NCI-H1092 (cell line): ENCODE results near the gene OR6N2.

Source experiments
- DNase-seq: peaks from one replicate; lab custom pipeline; 2025; lab: John Stamatoyannopoulos, UW

OR6N2 gene

DNA sequence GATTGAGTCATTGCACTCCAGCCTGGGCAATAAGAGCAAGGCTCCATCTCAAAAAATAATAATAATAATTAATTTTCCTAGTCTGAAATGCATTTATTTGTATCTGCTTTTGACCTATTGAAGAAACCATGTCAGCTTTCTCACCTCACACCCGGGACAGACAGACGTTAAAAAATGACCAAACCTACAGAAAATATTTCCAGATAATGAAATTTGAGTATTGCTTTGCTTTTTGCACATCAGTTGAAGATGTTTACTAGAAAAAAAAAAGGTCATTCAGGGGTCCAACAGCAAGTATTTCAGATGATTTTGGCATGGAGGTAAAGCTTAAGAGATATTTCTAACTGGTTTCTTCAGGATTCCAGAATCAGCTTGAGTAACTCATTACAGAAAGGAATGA lies 26.6 kb downstream of the OR6N2 start, which contains the start of gene OR6K6:
OR6K6 (plus strand) TSS at position 301 of the 400 bp plus-strand sequence. CDS start 168 bp downstream, outside the sequence.
- DNase-seq = no peak

DNA sequence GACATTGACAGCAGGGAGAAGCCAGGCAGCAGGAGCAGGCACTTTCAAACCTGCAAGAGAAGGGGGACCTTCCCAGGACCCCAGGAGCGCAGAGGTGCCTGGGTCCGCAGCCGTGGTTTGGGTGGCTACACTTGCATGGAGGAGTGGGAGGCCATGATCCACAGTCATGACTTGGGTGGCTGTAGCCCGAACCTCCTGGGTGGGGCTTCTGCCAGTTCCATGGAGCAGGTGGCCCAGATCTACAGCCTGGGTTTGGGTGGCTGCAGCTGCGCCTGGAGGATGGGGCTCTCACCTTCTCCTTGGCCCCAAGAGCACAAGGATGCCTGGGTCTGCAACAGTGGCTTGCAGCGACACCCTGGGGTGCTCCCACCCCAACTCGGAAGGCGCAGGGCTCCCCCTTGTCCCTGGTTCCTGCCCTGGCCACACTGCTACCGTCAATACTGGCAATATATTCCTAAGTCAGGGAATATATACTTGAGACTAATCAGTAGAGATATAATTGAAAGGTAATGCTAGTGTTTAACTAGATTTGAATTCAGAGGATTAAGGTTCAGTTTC lies 28.8 kb downstream of the OR6N2 start:
- no peak for DNase-seq

DNA sequence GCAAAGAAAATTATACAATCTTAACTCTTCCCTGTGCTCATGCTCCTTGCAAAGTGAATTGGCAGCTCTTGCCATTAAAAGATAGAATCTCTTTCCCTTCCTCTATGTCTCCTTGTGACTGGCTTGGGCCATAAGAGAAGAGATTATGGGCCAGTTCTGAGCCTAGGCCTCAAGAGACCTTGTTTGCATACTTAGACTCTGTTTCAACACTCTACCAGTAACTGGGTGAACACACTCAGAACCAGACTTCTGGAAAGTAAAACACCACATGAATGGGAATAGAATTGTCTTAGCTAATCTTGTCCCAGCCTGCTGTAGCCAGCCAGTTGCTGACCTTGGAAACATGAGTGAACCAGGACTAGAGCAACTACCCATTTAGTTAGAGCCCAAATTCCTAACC lies 45.2 kb downstream of the OR6N2 start:
- DNase-seq = no peak

DNA sequence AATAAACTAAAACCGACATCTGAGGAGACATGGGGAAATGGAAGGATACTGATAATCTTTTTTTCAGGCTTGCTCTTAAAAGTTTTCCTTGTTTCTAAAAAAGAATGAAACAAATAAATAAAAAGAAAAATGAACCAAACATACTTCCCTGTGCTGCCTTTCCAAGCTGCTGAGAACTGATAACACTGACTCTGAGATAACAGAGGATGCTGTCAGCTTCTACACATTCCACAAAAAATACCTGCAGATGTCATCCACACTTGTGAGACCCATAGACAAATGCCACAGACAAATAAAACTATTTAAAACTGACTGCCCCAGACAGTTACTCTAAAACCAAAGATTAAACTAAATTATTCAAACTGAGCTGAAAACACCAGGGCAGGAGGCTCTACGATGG lies 48.5 kb downstream of the OR6N2 start:
- DNase-seq = no peak

DNA sequence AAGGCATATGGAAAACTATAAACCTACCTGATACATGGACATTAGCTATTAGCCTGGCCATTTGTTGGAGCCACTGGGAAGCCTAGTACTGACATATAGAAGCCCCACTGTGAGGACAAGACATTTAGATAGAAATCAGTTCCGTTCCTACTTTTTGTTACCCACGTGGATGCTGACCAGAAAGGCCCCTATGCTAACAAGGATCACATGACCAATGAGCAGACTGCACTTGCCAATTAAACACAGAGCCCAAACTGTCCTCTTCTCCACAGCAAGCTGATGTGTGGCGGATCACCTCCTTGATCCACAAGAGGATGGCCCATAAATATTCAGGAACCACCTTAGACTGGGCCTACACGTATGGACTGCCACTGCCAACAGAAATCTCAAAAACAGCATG lies 49.3 kb downstream of the OR6N2 start:
- no peak for DNase-seq

DNA sequence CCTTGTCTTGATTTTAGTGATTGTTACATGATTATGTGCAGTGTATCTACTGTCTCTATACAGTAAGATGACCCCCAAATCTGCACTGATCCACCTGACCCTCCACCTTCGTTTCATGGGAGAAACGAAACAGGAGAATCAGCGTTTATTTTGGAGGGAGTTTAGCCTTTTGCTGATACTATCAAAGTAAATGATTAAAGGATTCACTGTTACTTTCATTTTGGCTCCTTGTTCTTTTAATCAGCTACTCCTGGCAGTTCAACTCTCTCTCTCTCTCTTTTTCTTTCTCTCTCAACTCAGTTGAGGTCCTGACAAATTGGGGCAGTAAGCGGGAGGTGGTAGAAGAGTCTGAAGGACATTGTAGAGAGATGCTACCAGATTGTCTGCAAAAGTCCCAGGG lies 50.6 kb downstream of the OR6N2 start:
- no peak for DNase-seq

DNA sequence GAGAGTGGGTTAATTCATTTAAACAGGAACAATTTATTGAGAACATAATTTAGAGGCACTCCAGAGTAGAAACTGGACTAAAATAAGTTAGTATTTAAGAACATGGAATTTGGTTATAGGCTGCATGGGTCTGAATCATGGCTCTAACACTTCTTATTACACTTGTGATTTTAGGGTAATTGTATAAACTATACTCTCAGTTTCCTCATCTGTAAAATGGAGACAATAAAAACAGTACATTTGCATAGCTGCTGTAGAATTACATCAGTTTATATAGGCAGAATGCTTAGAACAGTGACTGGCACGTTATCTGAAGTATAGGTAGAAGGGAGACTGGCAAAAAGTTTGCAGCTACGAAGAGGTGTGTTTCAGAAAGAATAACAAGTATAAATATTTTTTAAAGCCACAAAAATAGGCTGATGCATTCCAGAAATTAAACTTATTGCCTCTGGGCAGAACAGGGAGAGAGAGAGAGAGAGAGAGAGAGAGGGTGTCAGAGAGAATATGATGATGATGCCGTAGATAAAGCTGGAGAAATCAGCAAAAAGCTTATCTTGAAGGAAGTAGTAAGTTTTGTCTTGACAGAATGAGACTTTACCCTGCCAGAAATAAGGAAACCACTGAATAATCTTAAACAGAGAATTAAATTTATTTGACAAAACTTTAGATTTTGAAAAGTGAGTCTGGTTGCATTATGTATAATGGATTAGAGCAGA lies 52.3 kb downstream of the OR6N2 start:
- DNase-seq = no peak

DNA sequence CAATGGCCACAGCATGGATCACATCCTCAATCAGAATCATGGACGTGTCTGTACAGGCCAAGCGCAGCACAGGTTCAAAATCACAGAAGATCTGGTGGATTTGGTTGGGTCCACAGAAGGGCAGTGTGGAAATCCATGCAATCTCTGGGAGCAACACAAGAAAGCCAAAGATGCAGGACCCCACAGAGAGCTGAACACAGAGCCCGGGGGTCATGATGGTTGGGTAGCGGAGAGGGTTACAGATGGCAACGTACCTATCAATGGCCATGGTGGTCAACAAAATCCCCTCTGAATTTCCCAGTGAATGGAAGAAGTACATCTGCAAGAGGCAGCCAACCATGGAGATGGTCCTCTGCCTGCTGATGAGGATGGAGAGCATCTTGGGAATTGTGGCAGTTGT lies 56.6 kb downstream of the OR6N2 start:
- no peak for DNase-seq
